ENCODE measurements around the gene SLC6A19. TPM values are rescaled to one million over a fixed set of nuclear protein-coding genes. Genes with fewer than 3 reads are reported as not detected.

SLC6A19 gene
- polyA plus RNA-seq, 4 donors, result 56.3 to 199 (median 166) TPM

GRCh38 chr5:1203311-1203967 lies 2.0 kb downstream of the SLC6A19 start:
- DNase-seq (no peak), FAIRE-seq (no peak)
- WGBS, 3 donors, result 56 to 85% (median 75%) methylated on average over 23 to 24 of the region's 24 CpGs
- H3K27me3 ChIP-seq (ENCODE audit: control insufficient read depth in 3 of 3, insufficient read depth in 3 of 3, low read length in 3 of 3), result no peaks in the 10 kb centered on the region
- H3K27ac ChIP-seq (ENCODE audit: low read depth in 1 of 3, low read length in 2 of 3), result peak overlapping the region in 2 of 3 donors; percentile 56 to 96
- peaks cover 0 to 10% of the 10 kb centered on the region in 2 donors for H3K9me3 ChIP-seq (ENCODE audit: control insufficient read depth in 2 of 2, insufficient read depth in 1 of 2, low read depth in 1 of 2, low read length in 1 of 2)
- peaks cover 0 to 75% (median 2%) of the 10 kb centered on the region in 3 donors for H3K4me1 ChIP-seq (ENCODE audit: control insufficient read depth in 3 of 3, insufficient read depth in 2 of 3, low read depth in 1 of 3, low read length in 2 of 3)
- H3K4me3 ChIP-seq (ENCODE audit: low read depth in 1 of 3, low read length in 3 of 3), result peak overlapping the region in 2 of 3 donors; percentile 79 to 84
- peaks cover 3 to 66% (median 9%) of the 10 kb centered on the region in 3 donors for H3K36me3 ChIP-seq (ENCODE audit: control insufficient read depth in 3 of 3, insufficient read depth in 2 of 3, low read depth in 1 of 3, low read length in 3 of 3)

DNA sequence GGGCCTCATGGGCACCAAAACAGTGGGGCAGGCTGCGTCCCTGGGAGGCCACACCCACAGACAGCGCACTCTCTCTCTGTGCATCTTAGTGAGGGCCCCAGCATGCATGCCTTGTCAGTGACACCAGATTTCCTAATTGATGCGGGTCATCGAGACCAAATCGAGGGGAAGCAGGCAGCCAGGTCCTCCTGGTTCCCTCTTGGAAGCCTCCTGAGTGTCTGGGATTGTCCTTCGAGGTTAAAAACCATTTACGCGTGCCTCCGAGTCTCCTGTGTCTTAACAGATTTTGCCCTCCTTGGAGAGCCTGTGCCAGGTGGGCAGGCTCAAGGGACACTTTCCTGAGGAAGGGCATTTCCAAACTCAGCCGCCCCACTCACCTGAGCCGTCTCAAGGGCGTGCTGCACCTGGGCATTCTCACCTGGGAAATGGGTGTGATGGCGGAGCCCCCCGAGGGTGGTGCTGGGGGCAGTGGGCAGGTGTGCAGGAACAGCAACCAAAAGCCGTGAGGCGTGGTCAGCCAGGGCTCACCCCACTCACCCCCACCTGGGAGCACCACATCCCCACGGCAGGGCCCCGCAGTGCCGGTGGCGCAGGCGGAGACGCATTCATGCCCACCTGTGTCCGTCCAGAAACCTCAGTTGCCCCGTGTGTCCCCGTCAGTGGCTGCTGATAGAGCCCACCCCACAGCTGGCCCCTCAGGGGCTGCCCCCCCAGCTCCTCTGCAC lies 2.7 kb downstream of the SLC6A19 start:
- Histone ChIP-seq H3K4me1 (ENCODE audit: control insufficient read depth in 3 of 3, insufficient read depth in 2 of 3, low read depth in 1 of 3, low read length in 2 of 3) (peaks cover 0 to 75% (median 2%) of the 10 kb centered on the region in 3 donors), H3K27ac (ENCODE audit: low read depth in 1 of 3, low read length in 2 of 3) (peak overlapping the region in 2 of 3 donors; percentile 56 to 96), H3K27me3 (ENCODE audit: control insufficient read depth in 3 of 3, insufficient read depth in 3 of 3, low read length in 3 of 3) (no peaks in the 10 kb centered on the region), H3K4me3 (ENCODE audit: low read depth in 1 of 3, low read length in 3 of 3) (peak overlapping the region in 2 of 3 donors; percentile 79 to 84), H3K9me3 (ENCODE audit: control insufficient read depth in 2 of 2, insufficient read depth in 1 of 2, low read depth in 1 of 2, low read length in 1 of 2) (peaks cover 0 to 10% of the 10 kb centered on the region in 2 donors), H3K36me3 (ENCODE audit: control insufficient read depth in 3 of 3, insufficient read depth in 2 of 3, low read depth in 1 of 3, low read length in 3 of 3) (peaks cover 3 to 73% (median 9%) of the 10 kb centered on the region in 3 donors)
- no peak for DNase-seq
- no peak for FAIRE-seq
- WGBS, 3 donors, result 46 to 70% (median 62%) methylated on average over 18 to 25 of the region's 25 CpGs

DNA sequence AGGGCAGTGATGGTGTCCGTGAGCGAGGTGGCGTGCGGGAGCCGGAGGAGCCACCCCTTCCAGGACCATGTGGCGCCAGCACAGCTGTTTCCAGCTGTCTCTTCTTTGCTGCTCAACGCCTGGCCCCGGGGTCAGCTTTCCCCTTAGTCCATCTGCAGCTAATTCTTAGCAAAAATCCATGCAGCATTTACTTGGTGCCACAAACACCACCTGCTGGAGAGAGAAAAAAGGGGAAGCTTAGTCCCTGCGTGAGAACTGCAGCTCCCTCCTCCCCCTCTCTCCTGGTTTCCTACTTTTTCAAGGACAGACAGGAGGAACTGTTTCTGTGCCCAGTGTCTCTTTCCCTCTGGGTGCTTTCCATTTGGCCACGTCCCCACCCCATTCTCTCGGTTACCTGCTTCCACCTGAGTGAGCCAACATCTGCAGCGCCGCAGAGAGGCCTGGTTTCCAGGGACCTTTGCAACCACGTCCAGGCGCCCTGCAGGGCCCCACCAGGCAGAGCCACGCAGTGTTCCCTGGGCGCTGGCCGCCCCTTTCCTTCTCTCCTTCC lies 3.4 kb downstream of the SLC6A19 start:
- Histone ChIP-seq H3K36me3 (ENCODE audit: control insufficient read depth in 3 of 3, insufficient read depth in 2 of 3, low read depth in 1 of 3, low read length in 3 of 3) (peaks cover 3 to 78% (median 10%) of the 10 kb centered on the region in 3 donors), H3K27me3 (ENCODE audit: control insufficient read depth in 3 of 3, insufficient read depth in 3 of 3, low read length in 3 of 3) (no peaks in the 10 kb centered on the region), H3K9me3 (ENCODE audit: control insufficient read depth in 2 of 2, insufficient read depth in 1 of 2, low read depth in 1 of 2, low read length in 1 of 2) (peaks cover 0 to 10% of the 10 kb centered on the region in 2 donors), H3K4me3 (ENCODE audit: low read depth in 1 of 3, low read length in 3 of 3) (peak overlapping the region in 2 of 3 donors; percentile 79 to 84), H3K4me1 (ENCODE audit: control insufficient read depth in 3 of 3, insufficient read depth in 2 of 3, low read depth in 1 of 3, low read length in 2 of 3) (peaks cover 0 to 76% (median 2%) of the 10 kb centered on the region in 3 donors), H3K27ac (ENCODE audit: low read depth in 1 of 3, low read length in 2 of 3) (peak overlapping the region in 2 of 3 donors; percentile 21 to 96)
- 11 to 24% (median 23%) methylated on average over 18 of the region's 18 CpGs for WGBS, 3 donors
- FAIRE-seq (no peak), DNase-seq (peak; percentile 65 to 84)

- Histone ChIP-seq H3K27me3 (ENCODE audit: control insufficient read depth in 3 of 3, insufficient read depth in 3 of 3, low read length in 3 of 3) (no peaks in the 10 kb centered on the region), H3K9me3 (ENCODE audit: control insufficient read depth in 2 of 2, insufficient read depth in 1 of 2, low read depth in 1 of 2, low read length in 1 of 2) (peaks cover 0 to 10% of the 10 kb centered on the region in 2 donors), H3K27ac (ENCODE audit: low read depth in 1 of 3, low read length in 2 of 3) (peak overlapping the region in 2 of 3 donors; percentile 21 to 96), H3K4me3 (ENCODE audit: low read depth in 1 of 3, low read length in 3 of 3) (peak overlapping the region in 2 of 3 donors; percentile 79 to 84), H3K4me1 (ENCODE audit: control insufficient read depth in 3 of 3, insufficient read depth in 2 of 3, low read depth in 1 of 3, low read length in 2 of 3) (peaks cover 0 to 78% (median 2%) of the 10 kb centered on the region in 3 donors), H3K36me3 (ENCODE audit: control insufficient read depth in 3 of 3, insufficient read depth in 2 of 3, low read depth in 1 of 3, low read length in 3 of 3) (peaks cover 3 to 85% (median 10%) of the 10 kb centered on the region in 3 donors)
- FAIRE-seq (no peak), DNase-seq (no peak)
- 61 to 65% (median 63%) methylated on average over 11 of the region's 11 CpGs for WGBS, 3 donors
Observed at GRCh38 chr5:1205255-1206180, 4.1 kb downstream of the SLC6A19 start.

DNA sequence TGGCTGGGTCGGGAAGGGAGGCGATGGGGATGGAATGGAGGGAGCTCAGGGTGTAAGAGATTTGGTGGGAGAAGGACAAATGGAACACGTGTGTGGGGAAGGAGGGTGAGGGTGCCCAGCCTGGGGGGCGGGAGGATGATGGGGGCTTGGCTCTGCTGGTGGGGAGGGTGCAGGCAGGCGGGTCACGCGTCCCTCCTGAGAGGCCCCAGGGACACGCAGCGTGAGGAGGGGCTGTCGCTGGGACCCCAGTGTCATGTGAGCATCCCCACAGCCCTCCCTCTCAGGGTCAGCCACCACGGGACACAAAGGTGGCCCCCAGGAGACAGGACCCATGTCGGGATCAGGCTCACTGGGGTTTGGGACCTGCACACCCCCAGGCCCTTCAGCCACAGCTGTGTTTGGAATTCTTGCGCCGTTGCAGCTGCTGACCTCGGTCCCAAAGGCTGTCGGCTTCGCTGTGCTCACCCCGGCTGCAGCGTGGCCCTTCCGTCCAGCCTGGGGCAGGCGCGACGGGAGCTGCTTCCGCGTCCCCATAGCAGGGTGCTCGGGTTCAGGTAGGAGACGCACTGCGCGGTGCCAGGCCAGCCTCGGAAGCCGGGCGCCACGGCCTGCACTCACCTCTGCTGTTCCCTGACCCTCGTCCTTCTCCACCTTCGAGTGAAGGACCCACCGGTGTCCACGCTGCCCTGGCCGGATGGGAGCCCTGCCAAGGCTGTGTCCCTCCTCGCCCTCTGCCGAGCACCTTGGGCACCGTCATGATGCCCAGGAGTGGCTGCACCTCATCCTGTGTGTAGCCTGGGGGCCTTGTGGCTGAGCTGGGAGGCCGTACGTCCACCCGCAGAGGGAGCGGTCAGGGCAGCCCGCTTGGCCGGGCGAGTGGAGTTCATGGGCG lies 5.4 kb downstream of the SLC6A19 start:
- H3K4me1 ChIP-seq (ENCODE audit: control insufficient read depth in 3 of 3, insufficient read depth in 2 of 3, low read depth in 1 of 3, low read length in 2 of 3), result peaks cover 0 to 72% (median 2%) of the 10 kb centered on the region in 3 donors
- 79 to 86% (median 79%) methylated on average over 43 to 49 of the region's 49 CpGs for WGBS, 3 donors
- peaks cover 3 to 96% (median 10%) of the 10 kb centered on the region in 3 donors for H3K36me3 ChIP-seq (ENCODE audit: control insufficient read depth in 3 of 3, insufficient read depth in 2 of 3, low read depth in 1 of 3, low read length in 3 of 3)
- DNase-seq, result no peak
- no peaks in the 10 kb centered on the region for H3K27me3 ChIP-seq (ENCODE audit: control insufficient read depth in 3 of 3, insufficient read depth in 3 of 3, low read length in 3 of 3)
- no peak overlapping the region for H3K27ac ChIP-seq (ENCODE audit: low read depth in 1 of 3, low read length in 2 of 3)
- peak overlapping the region in 1 of 3 donors; percentile 23 for H3K4me3 ChIP-seq (ENCODE audit: low read depth in 1 of 3, low read length in 3 of 3)
- no peak for FAIRE-seq
- H3K9me3 ChIP-seq (ENCODE audit: control insufficient read depth in 2 of 2, insufficient read depth in 1 of 2, low read depth in 1 of 2, low read length in 1 of 2), result peaks cover 0 to 10% of the 10 kb centered on the region in 2 donors

GRCh38 chr5:1207555-1207954 lies 6.2 kb downstream of the SLC6A19 start:
- H3K4me3 ChIP-seq (ENCODE audit: low read depth in 1 of 3, low read length in 3 of 3), result no peak overlapping the region
- peaks cover 0 to 5% of the 10 kb centered on the region in 2 donors for H3K9me3 ChIP-seq (ENCODE audit: control insufficient read depth in 2 of 2, insufficient read depth in 1 of 2, low read depth in 1 of 2, low read length in 1 of 2)
- WGBS, 3 donors, result 72 to 78% (median 74%) methylated on average over 6 of the region's 6 CpGs
- H3K27ac ChIP-seq (ENCODE audit: low read depth in 1 of 3, low read length in 2 of 3), result peak overlapping the region in 1 of 3 donors; percentile 11
- peaks cover 0 to 68% (median 2%) of the 10 kb centered on the region in 3 donors for H3K4me1 ChIP-seq (ENCODE audit: control insufficient read depth in 3 of 3, insufficient read depth in 2 of 3, low read depth in 1 of 3, low read length in 2 of 3)
- H3K36me3 ChIP-seq (ENCODE audit: control insufficient read depth in 3 of 3, insufficient read depth in 2 of 3, low read depth in 1 of 3, low read length in 3 of 3), result peaks cover 3 to 96% (median 10%) of the 10 kb centered on the region in 3 donors
- no peaks in the 10 kb centered on the region for H3K27me3 ChIP-seq (ENCODE audit: control insufficient read depth in 3 of 3, insufficient read depth in 3 of 3, low read length in 3 of 3)
- no peak for FAIRE-seq
- no peak for DNase-seq

DNA sequence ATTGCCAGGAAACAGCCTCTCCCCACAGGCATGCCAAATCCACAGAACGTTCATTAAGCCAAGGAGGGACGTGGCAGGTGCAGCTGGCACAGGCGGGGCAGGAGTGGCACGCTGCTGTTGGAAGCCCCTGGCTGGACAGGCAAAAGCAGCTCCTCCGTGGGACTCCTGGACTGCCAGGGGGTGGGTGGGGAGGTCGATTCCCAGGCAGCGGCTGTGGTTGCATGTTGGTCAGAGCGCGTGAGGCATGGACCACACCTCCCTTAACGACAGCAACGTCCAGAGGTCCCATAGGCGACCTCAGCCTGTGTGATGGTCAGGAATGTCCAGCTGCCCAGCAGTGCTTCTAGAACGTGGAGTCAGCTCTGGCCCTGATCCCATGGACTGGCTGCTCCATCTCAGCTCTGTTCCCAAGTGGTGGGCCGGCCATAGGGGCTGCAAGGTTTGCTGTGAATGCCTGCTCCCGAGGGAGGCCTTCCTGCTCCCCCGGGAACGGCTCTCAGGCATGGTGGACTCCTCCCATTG lies 6.9 kb downstream of the SLC6A19 start:
- peaks cover 0 to 68% (median 2%) of the 10 kb centered on the region in 3 donors for H3K4me1 ChIP-seq (ENCODE audit: control insufficient read depth in 3 of 3, insufficient read depth in 2 of 3, low read depth in 1 of 3, low read length in 2 of 3)
- FAIRE-seq (no peak), DNase-seq (no peak)
- H3K4me3 ChIP-seq (ENCODE audit: low read depth in 1 of 3, low read length in 3 of 3), result peak overlapping the region in 1 of 3 donors; percentile 2
- peaks cover 3 to 93% (median 8%) of the 10 kb centered on the region in 3 donors for H3K36me3 ChIP-seq (ENCODE audit: control insufficient read depth in 3 of 3, insufficient read depth in 2 of 3, low read depth in 1 of 3, low read length in 3 of 3)
- no peaks in the 10 kb centered on the region for H3K9me3 ChIP-seq (ENCODE audit: control insufficient read depth in 2 of 2, insufficient read depth in 1 of 2, low read depth in 1 of 2, low read length in 1 of 2)
- WGBS, 3 donors, result 47 to 66% (median 52%) methylated on average over 17 of the region's 17 CpGs
- peak overlapping the region in 2 of 3 donors; percentile 63 to 66 for H3K27ac ChIP-seq (ENCODE audit: low read depth in 1 of 3, low read length in 2 of 3)
- H3K27me3 ChIP-seq (ENCODE audit: control insufficient read depth in 3 of 3, insufficient read depth in 3 of 3, low read length in 3 of 3), result no peaks in the 10 kb centered on the region
